WTC11 (cell line): ENCODE data around the gene FAM13A. TPM values are rescaled to one million over a fixed set of nuclear protein-coding genes. Genes with fewer than 3 reads are reported as not detected.

ENCODE experiments used
- ATAC-seq: fragments of 200-7000 bp; cut with Tn5 transposase; 2 replicates; pipeline ENCODE4 v1.10.0; 2021; ENCODE audit warnings: mild to moderate bottlenecking, moderate library complexity
- CTCF ChIA-PET: fragments of 300-600 bp; sonication (Branson Sonifier 250); formaldehyde crosslinking; loops from one replicate; lab custom pipeline; 2021; ENCODE audit warnings: antibody characterized with exemption; lab: Charles Lee
- POLR2A ChIA-PET: fragments of 350-600 bp; sonication (Branson Sonifier 250); formaldehyde crosslinking; loops from one replicate; lab custom pipeline; 2021; ENCODE audit warnings: antibody characterized with exemption; lab: Charles Lee
- DNase-seq: peaks from one replicate; pipeline ENCODE4 v3.0.0; 2021; ENCODE audit warnings: low spot score
- H3K27ac Mint-ChIP-seq: 2 replicates; pipeline ENCODE4 v1.8.0; 2021; ENCODE audit warnings: mixed read lengths
- H3K27me3 Mint-ChIP-seq: 2 replicates; pipeline ENCODE4 v1.8.0; 2021; ENCODE audit warnings: low read depth, mild to moderate bottlenecking, moderate library complexity, mixed read lengths
- H3K36me3 Mint-ChIP-seq: 2 replicates; pipeline ENCODE4 v1.8.0; 2021; ENCODE audit warnings: mixed read lengths
- H3K4me1 Mint-ChIP-seq: 2 replicates; pipeline ENCODE4 v1.8.0; 2022; ENCODE audit warnings: mixed read lengths
- H3K4me3 Mint-ChIP-seq: 2 replicates; pipeline ENCODE4 v1.8.0; 2021; ENCODE audit warnings: mild to moderate bottlenecking, moderate library complexity, mixed read lengths
- H3K9me3 Mint-ChIP-seq: 2 replicates; pipeline ENCODE4 v1.8.0; 2021; ENCODE audit warnings: mixed read lengths
- ARID4B ChIP-seq: sonication (generic); formaldehyde crosslinking; IDR thresholded peaks from 2 replicates; pipeline ENCODE4 v1.8.0; 2023; ENCODE audit warnings: missing genetic modification reagents, mild to moderate bottlenecking, borderline replicate concordance
- CDX4 ChIP-seq: fragments of 250-450 bp; sonication (Bioruptor Pico); IDR thresholded peaks from 2 replicates; pipeline ENCODE4 v1.9.0; 2021; ENCODE audit warnings: moderate library complexity, mild to moderate bottlenecking, inconsistent platforms, borderline replicate concordance
- EMX1 ChIP-seq: fragments of 250-450 bp; sonication (Bioruptor Pico); IDR thresholded peaks from 2 replicates; pipeline ENCODE4 v1.8.0; 2021; ENCODE audit warnings: mild to moderate bottlenecking
- GABPB1 ChIP-seq: sonication (generic); formaldehyde crosslinking; IDR thresholded peaks from 2 replicates; pipeline ENCODE4 v1.8.1; 2023; ENCODE audit warnings: mild to moderate bottlenecking, missing genetic modification reagents
- GRHL2 ChIP-seq: fragments of 250-450 bp; sonication (Bioruptor Pico); IDR thresholded peaks from 2 replicates; pipeline ENCODE4 v1.8.0; 2022; ENCODE audit warnings: mild to moderate bottlenecking, moderate library complexity; ENCODE audit not compliant: insufficient replicate concordance, severe bottlenecking
- HMGA2 ChIP-seq: fragments of 250-450 bp; sonication (Bioruptor Pico); IDR thresholded peaks from 2 replicates; pipeline ENCODE4 v1.4.0; 2021; ENCODE audit warnings: mild to moderate bottlenecking, moderate library complexity
- KAT7 ChIP-seq: sonication (generic); formaldehyde crosslinking; IDR thresholded peaks from 2 replicates; pipeline ENCODE4 v1.8.1; 2023; ENCODE audit warnings: missing genetic modification reagents, mild to moderate bottlenecking, borderline replicate concordance
- MXD4 ChIP-seq: fragments of 250-450 bp; sonication (Bioruptor Pico); IDR thresholded peaks from 2 replicates; pipeline ENCODE4 v1.8.0; 2021; ENCODE audit warnings: mild to moderate bottlenecking, moderate library complexity, borderline replicate concordance
- NFE2L1 ChIP-seq: sonication (generic); formaldehyde crosslinking; IDR thresholded peaks from 2 replicates; pipeline ENCODE4 v1.8.1; 2023; ENCODE audit warnings: missing genetic modification reagents
- NR3C1 ChIP-seq: sonication (generic); formaldehyde crosslinking; conservative IDR thresholded peaks from 2 replicates; pipeline ENCODE4 v1.8.1; 2023; ENCODE audit warnings: low read depth, mild to moderate bottlenecking, missing genetic modification reagents
- PRRX2 ChIP-seq: fragments of 250-450 bp; sonication (Bioruptor Pico); IDR thresholded peaks from 2 replicates; pipeline ENCODE4 v1.8.0; 2021; ENCODE audit warnings: mild to moderate bottlenecking
- TEAD1 ChIP-seq: sonication (generic); formaldehyde crosslinking; IDR thresholded peaks from 2 replicates; pipeline ENCODE4 v1.8.0; 2022; ENCODE audit warnings: mild to moderate bottlenecking, missing genetic modification reagents
- TEAD4 ChIP-seq: sonication (generic); formaldehyde crosslinking; IDR thresholded peaks from 2 replicates; pipeline ENCODE4 v1.8.0; 2022; ENCODE audit warnings: mild to moderate bottlenecking, missing genetic modification reagents
- ZBTB43 ChIP-seq: sonication (generic); formaldehyde crosslinking; IDR thresholded peaks from 2 replicates; pipeline ENCODE4 v1.8.1; 2023; ENCODE audit warnings: mild to moderate bottlenecking, missing genetic modification reagents
- ZNF219 ChIP-seq: sonication (generic); formaldehyde crosslinking; IDR thresholded peaks from 2 replicates; pipeline ENCODE4 v1.8.0; 2023; ENCODE audit warnings: missing genetic modification reagents, mild to moderate bottlenecking, borderline replicate concordance
- ZNF232 ChIP-seq: sonication (generic); formaldehyde crosslinking; IDR thresholded peaks from 2 replicates; pipeline ENCODE4 v1.8.0; 2022; ENCODE audit warnings: mild to moderate bottlenecking, missing genetic modification reagents
- ZNF396 ChIP-seq: fragments of 250-450 bp; sonication (Bioruptor Pico); IDR thresholded peaks from 2 replicates; pipeline ENCODE4 v1.8.0; 2021; ENCODE audit warnings: mild to moderate bottlenecking, moderate library complexity, borderline replicate concordance
- ZSCAN18 ChIP-seq: fragments of 250-450 bp; sonication (Bioruptor Pico); IDR thresholded peaks from 2 replicates; pipeline ENCODE4 v2.1.2; 2022; ENCODE audit warnings: mild to moderate bottlenecking, moderate library complexity
- total RNA-seq: library from RNA; stranded (reverse); gene quantifications from 3 replicates; pipeline ENCODE4 v1.2.3, GENCODE V29; 2021
- TF ChIP-seq, protein P1 (sequence below): sonication (generic); formaldehyde crosslinking; IDR thresholded peaks from 2 replicates; pipeline ENCODE4 v1.8.1; 2023; ENCODE audit warnings: mild to moderate bottlenecking, missing genetic modification reagents, borderline replicate concordance

The FAM13A gene
- total RNA-seq, 1 experiment from 2014 or later = 14.6 TPM

GRCh38 chr4:88724406-88724805 is 332.6 kb downstream of the FAM13A start:
- ChIA-PET CTCF (interaction anchor here (1.0 to 2.5 kb wide), 2 partner anchors 18 to 185 kb away, joined by 7 to 9 read pairs; no protein-coding TSS in a partner anchor), POLR2A (no interaction called here)
- H3K4me3 Mint-ChIP-seq = no peak overlapping the region
- DNase-seq (no peak), ATAC-seq (no peak)
- peak overlapping the region; percentile 85; the same call in 1 of the 2 replicates for H3K27ac Mint-ChIP-seq
- no peak for TF ChIP-seq EMX1
- no peak for TF ChIP-seq PRRX2 (CRISPR knock-in tag)
- no peak for TF ChIP-seq NR3C1 (CRISPR knock-in tag)
- TF ChIP-seq MXD4 (CRISPR knock-in tag) = no peak
- TF ChIP-seq CDX4 = no peak
- peaks cover 19% of the 10 kb centered on the region for H3K36me3 Mint-ChIP-seq
- H3K27me3 Mint-ChIP-seq = no peaks in the 10 kb centered on the region
- no peaks in the 10 kb centered on the region for H3K9me3 Mint-ChIP-seq
- H3K4me1 Mint-ChIP-seq = peaks cover 7% of the 10 kb centered on the region

- CTCF ChIA-PET = no interaction called here
- Mint-ChIP-seq H3K4me3 (no peak overlapping the region), H3K27ac (no peak overlapping the region), H3K36me3 (peaks cover 19% of the 10 kb centered on the region), H3K27me3 (no peaks in the 10 kb centered on the region; the same call in 1 of the 2 replicates), H3K9me3 (peaks cover 8% of the 10 kb centered on the region), H3K4me1 (peaks cover 7% of the 10 kb centered on the region)
- no peak for TF ChIP-seq ZNF396
- TF ChIP-seq NFE2L1 = no peak
- TF ChIP-seq ZBTB43 (CRISPR knock-in tag) = no peak
- TF ChIP-seq GABPB1 (CRISPR knock-in tag) = no peak
- TF ChIP-seq, protein P1, sequence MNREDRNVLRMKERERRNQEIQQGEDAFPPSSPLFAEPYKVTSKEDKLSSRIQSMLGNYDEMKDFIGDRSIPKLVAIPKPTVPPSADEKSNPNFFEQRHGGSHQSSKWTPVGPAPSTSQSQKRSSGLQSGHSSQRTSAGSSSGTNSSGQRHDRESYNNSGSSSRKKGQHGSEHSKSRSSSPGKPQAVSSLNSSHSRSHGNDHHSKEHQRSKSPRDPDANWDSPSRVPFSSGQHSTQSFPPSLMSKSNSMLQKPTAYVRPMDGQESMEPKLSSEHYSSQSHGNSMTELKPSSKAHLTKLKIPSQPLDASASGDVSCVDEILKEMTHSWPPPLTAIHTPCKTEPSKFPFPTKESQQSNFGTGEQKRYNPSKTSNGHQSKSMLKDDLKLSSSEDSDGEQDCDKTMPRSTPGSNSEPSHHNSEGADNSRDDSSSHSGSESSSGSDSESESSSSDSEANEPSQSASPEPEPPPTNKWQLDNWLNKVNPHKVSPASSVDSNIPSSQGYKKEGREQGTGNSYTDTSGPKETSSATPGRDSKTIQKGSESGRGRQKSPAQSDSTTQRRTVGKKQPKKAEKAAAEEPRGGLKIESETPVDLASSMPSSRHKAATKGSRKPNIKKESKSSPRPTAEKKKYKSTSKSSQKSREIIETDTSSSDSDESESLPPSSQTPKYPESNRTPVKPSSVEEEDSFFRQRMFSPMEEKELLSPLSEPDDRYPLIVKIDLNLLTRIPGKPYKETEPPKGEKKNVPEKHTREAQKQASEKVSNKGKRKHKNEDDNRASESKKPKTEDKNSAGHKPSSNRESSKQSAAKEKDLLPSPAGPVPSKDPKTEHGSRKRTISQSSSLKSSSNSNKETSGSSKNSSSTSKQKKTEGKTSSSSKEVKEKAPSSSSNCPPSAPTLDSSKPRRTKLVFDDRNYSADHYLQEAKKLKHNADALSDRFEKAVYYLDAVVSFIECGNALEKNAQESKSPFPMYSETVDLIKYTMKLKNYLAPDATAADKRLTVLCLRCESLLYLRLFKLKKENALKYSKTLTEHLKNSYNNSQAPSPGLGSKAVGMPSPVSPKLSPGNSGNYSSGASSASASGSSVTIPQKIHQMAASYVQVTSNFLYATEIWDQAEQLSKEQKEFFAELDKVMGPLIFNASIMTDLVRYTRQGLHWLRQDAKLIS (CRISPR knock-in tag) = no peak
- TF ChIP-seq ZSCAN18 (CRISPR knock-in tag) = no peak
- no peak for TF ChIP-seq KAT7 (CRISPR knock-in tag)
- no peak for TF ChIP-seq MXD4 (CRISPR knock-in tag)
- TF ChIP-seq HMGA2 = no peak
- TF ChIP-seq ZNF232 (CRISPR knock-in tag) = no peak
- TF ChIP-seq ARID4B (CRISPR knock-in tag) = no peak
- no peak for TF ChIP-seq TEAD4 (CRISPR knock-in tag)
- TF ChIP-seq EMX1 = no peak
- no peak for TF ChIP-seq ZNF219
- TF ChIP-seq GRHL2 (CRISPR knock-in tag) = no peak
- no peak for TF ChIP-seq TEAD1 (CRISPR knock-in tag)
- DNase-seq = no peak
- ATAC-seq = no peak
- POLR2A ChIA-PET = no interaction called here
Observed at GRCh38 chr4:88722828-88723227, 334.2 kb downstream of the FAM13A start.
